Endothelial cell of umbilical vein (primary cell): Measurements from ENCODE around the gene TFAP2B. TPM values are rescaled to one million over a fixed set of nuclear protein-coding genes. Genes with fewer than 3 reads are reported as not detected.

Experiments
- BruUV-seq: library from RNA; stranded (reverse); fragments of 400-500 nt; replicated peaks from 2 replicates; lab custom pipeline; 2021; lab: Mats Ljungman, UMichigan
- CTCF ChIA-PET: fragments of 300-600, 350-600 bp; sonication (Branson Sonifier 250); formaldehyde crosslinking; loops from one replicate; lab custom pipeline; 2021; ENCODE audit warnings: antibody characterized with exemption, inconsistent platforms; lab: Charles Lee
- POLR2A ChIA-PET: fragments of 300-600, 350-600 bp; sonication (Branson Sonifier 250); formaldehyde crosslinking; loops from one replicate; lab custom pipeline; 2021; ENCODE audit warnings: antibody characterized with exemption, inconsistent platforms; lab: Charles Lee
- DNase-seq: peaks from one replicate; pipeline ENCODE4 v3.0.0-alpha.2; 2011; ENCODE audit warnings: low read depth, low spot score
- FAIRE-seq: peaks from 2 replicates; lab custom pipeline; 2011; peaks lifted over from hg19 to GRCh38; lab: Jason Lieb, UNC
- H2AFZ ChIP-seq: 2 replicates; pipeline ENCODE4 v1.6.0; 2012; ENCODE audit warnings: low read depth, low read length, control low read depth, inconsistent platforms
- H3K27ac ChIP-seq: 2 replicates; pipeline ENCODE4 v1.5.1; 2011; ENCODE audit warnings: low read depth, mild to moderate bottlenecking, control low read depth, low read length, moderate library complexity; ENCODE audit not compliant: insufficient read depth
- H3K27me3 ChIP-seq, 2 experiments: 2 replicates each; pipeline versions ENCODE4 v1.6.0 to v1.6.1; 2011; ENCODE audit warnings: low read length in 2 of 2, mixed read lengths in 1 of 2; ENCODE audit not compliant: control insufficient read depth in 2 of 2, insufficient read depth in 2 of 2
- H3K36me3 ChIP-seq, 2 experiments: 2 replicates in 1 of 2; 3 replicates in 1 of 2; pipeline ENCODE4 v1.5.1; 2011; ENCODE audit warnings: low read length in 2 of 2, mild to moderate bottlenecking in 1 of 2, moderate library complexity in 1 of 2; ENCODE audit not compliant: control insufficient read depth in 2 of 2, insufficient read depth in 2 of 2; ENCODE audit errors: extremely low read depth in 1 of 2
- H3K4me1 ChIP-seq: 3 replicates; pipeline ENCODE4 v1.5.1; 2011; ENCODE audit warnings: mild to moderate bottlenecking, low read length; ENCODE audit not compliant: control insufficient read depth, insufficient read depth; ENCODE audit errors: extremely low read depth
- H3K4me2 ChIP-seq: 2 replicates; pipeline ENCODE4 v1.6.1; 2011; ENCODE audit warnings: low read length, control low read depth, mixed read lengths; ENCODE audit not compliant: insufficient read depth
- H3K4me3 ChIP-seq, 3 experiments: fragments of 200-600 bp in 1 of 3; sonication (generic), shearing (Covaris generic) in 1 of 3; replicated peaks in 1 of 3; 2 replicates each; pipeline ENCODE4 v1.5.1; 2011 to 2016; ENCODE audit warnings: control low read depth in 3 of 3, low read length in 3 of 3, mild to moderate bottlenecking in 2 of 3, inconsistent platforms in 1 of 3, low read depth in 1 of 3, moderate library complexity in 1 of 3; ENCODE audit not compliant: insufficient read depth in 1 of 3
- H3K79me2 ChIP-seq: 2 replicates; pipeline ENCODE4 v1.6.0; 2012; ENCODE audit warnings: low read length, inconsistent platforms; ENCODE audit not compliant: control insufficient read depth, insufficient read depth
- H3K9ac ChIP-seq: replicated peaks from 2 replicates; pipeline ENCODE3; 2011; ENCODE audit warnings: low read length, control low read depth; ENCODE audit not compliant: insufficient read depth; ENCODE audit errors: extremely low read depth
- H3K9me1 ChIP-seq: replicated peaks from 3 replicates; pipeline ENCODE4 v1.6.0; 2011; ENCODE audit warnings: mild to moderate bottlenecking, low read length; ENCODE audit not compliant: control insufficient read depth, insufficient read depth; ENCODE audit errors: extremely low read depth
- H3K9me3 ChIP-seq: replicated peaks from 2 replicates; pipeline ENCODE4 v1.5.1; 2012; ENCODE audit warnings: low read length, inconsistent platforms; ENCODE audit not compliant: control insufficient read depth, insufficient read depth
- H4K20me1 ChIP-seq: replicated peaks from 2 replicates; pipeline ENCODE3; 2011; ENCODE audit warnings: mild to moderate bottlenecking, low read length; ENCODE audit not compliant: control insufficient read depth, insufficient read depth; ENCODE audit errors: extremely low read depth
- EZH2 ChIP-seq: IDR thresholded peaks from 2 replicates; pipeline ENCODE4 v1.6.1; 2012; ENCODE audit warnings: borderline replicate concordance, low read depth, mild to moderate bottlenecking, moderate library complexity, low read length, inconsistent platforms; ENCODE audit not compliant: severe bottlenecking
- FOS ChIP-seq: IDR thresholded peaks from 2 replicates; pipeline ENCODE4 v1.6.1; 2011; ENCODE audit warnings: mild to moderate bottlenecking, low read length, moderate library complexity, borderline replicate concordance; ENCODE audit not compliant: insufficient read depth
- GATA2 ChIP-seq: IDR thresholded peaks from 2 replicates; pipeline ENCODE4 v1.7.0; 2011; ENCODE audit warnings: low read depth, mild to moderate bottlenecking, moderate library complexity, mixed read lengths, low read length; ENCODE audit not compliant: insufficient read length, insufficient read depth
- JUN ChIP-seq: IDR thresholded peaks from 2 replicates; pipeline ENCODE4 v1.6.1; 2011; ENCODE audit warnings: borderline replicate concordance, low read depth; ENCODE audit not compliant: insufficient read length, insufficient read depth
- MAX ChIP-seq: IDR thresholded peaks from 2 replicates; pipeline ENCODE4 v1.6.1; 2011; ENCODE audit not compliant: insufficient read depth, insufficient read length
- MYC ChIP-seq: IDR thresholded peaks from one replicate; pipeline ENCODE4 v1.6.1; 2011; ENCODE audit warnings: mild to moderate bottlenecking, low read depth, low read length
- POLR2A ChIP-seq: IDR thresholded peaks from 2 replicates; pipeline ENCODE4 v1.6.1; 2012; ENCODE audit warnings: low read depth, mild to moderate bottlenecking, control low read depth, low read length
- POLR2AphosphoS5 ChIP-seq: IDR thresholded peaks from 2 replicates; pipeline ENCODE4 v1.6.1; 2012; ENCODE audit warnings: low read depth, mild to moderate bottlenecking, control low read depth, low read length, moderate library complexity; ENCODE audit not compliant: insufficient read depth
- dilution Hi-C: fragments of 300-500 bp; cut with MboI; formaldehyde crosslinking; loops from one replicate; pipeline ENCODE4 v1.15.0; 2019; ENCODE audit warnings: low sequenced_read_pairs; ENCODE audit not compliant: extremely low pct_ligation_motif_present
- intact Hi-C: fragments of 100-400 bp; cut with micrococcal nuclease; formaldehyde crosslinking; loops from one replicate; pipeline ENCODE4 v1.10.0; 2022
- polyA plus RNA-seq, 4 experiments: library from polyadenylated mRNA; depleted of rRNA in 3 of 4; stranded (reverse) in 3 of 4; unstranded in 1 of 4; fragments of >200 nt; gene quantifications; 2 replicates each; pipeline versions ENCODE4 v1.2.1 to v1.2.3, GENCODE V29; 2011 to 2012; ENCODE audit warnings: missing spikeins in 1 of 4
- total RNA-seq: library from RNA; stranded (reverse); gene quantifications from 2 replicates; pipeline ENCODE4 v1.2.3, GENCODE V29; 2021
- TF ChIP-seq, protein P1 (sequence below), 2 donors: IDR thresholded peaks; 1 replicate in 1 of 2; 2 replicates in 1 of 2; pipeline ENCODE4 v1.5.1; 2011; ENCODE audit warnings: low read length in 2 of 2, mild to moderate bottlenecking in 2 of 2, moderate library complexity in 2 of 2, control low read depth in 1 of 2, inconsistent platforms in 1 of 2, low read depth in 1 of 2; ENCODE audit not compliant: insufficient read depth in 1 of 2; ENCODE audit errors: extremely low read depth in 1 of 2

Gene TFAP2B
- total and polyA plus RNA-seq, 2 donors (not counting 3 experiments of a cell fraction or from before 2014, with no cell fraction given): not detected

DNA sequence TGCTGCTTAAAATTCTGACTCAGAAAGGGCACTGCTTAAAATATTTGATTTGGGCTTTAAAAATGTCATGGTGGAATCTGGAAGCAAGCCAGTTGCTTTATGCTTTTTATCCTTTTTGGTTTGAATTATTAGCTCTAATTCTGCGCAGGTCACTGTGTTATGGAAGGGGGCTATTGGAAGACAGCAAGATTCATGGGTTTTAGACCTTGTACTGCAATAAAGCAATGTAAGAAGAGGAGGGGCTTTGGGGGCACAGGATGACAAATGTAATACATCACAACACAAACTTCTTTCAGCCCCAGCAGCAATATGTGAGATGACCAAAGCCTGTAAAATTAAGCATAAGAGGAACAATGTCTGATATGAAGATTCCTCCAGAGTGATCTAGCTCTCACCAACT, 68.4 kb downstream of the TFAP2B start:
- ChIA-PET CTCF (no interaction called here), POLR2A (no interaction called here)
- DNase-seq: no peak
- no peaks in the 10 kb centered on the region for H3K27me3 ChIP-seq
- no peaks in the 10 kb centered on the region for H4K20me1 ChIP-seq
- no peak overlapping the region for H3K4me2 ChIP-seq
- dilution Hi-C loops: no loop called here
- no peaks in the 10 kb centered on the region for H3K36me3 ChIP-seq
- no peak for TF ChIP-seq JUN
- no peak for TF ChIP-seq POLR2A
- TF ChIP-seq GATA2: no peak
- TF ChIP-seq FOS: no peak
- TF ChIP-seq, protein P1, sequence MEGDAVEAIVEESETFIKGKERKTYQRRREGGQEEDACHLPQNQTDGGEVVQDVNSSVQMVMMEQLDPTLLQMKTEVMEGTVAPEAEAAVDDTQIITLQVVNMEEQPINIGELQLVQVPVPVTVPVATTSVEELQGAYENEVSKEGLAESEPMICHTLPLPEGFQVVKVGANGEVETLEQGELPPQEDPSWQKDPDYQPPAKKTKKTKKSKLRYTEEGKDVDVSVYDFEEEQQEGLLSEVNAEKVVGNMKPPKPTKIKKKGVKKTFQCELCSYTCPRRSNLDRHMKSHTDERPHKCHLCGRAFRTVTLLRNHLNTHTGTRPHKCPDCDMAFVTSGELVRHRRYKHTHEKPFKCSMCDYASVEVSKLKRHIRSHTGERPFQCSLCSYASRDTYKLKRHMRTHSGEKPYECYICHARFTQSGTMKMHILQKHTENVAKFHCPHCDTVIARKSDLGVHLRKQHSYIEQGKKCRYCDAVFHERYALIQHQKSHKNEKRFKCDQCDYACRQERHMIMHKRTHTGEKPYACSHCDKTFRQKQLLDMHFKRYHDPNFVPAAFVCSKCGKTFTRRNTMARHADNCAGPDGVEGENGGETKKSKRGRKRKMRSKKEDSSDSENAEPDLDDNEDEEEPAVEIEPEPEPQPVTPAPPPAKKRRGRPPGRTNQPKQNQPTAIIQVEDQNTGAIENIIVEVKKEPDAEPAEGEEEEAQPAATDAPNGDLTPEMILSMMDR (IDR thresholded peaks at IDR 0.05; ENCODE audit: extremely low read depth in 1 of 2, insufficient read depth in 1 of 2, low read depth in 1 of 2, low read length in 2 of 2): no peak
- no peak for TF ChIP-seq MAX
- TF ChIP-seq MYC: no peak
- TF ChIP-seq EZH2: no peak
- TF ChIP-seq POLR2AphosphoS5: no peak
- FAIRE-seq: no peak
- no TSS peak for BruUV-seq
- H3K4me3 ChIP-seq: no peak overlapping the region
- H3K9me3 ChIP-seq: no peaks in the 10 kb centered on the region
- no peak overlapping the region for H2AFZ ChIP-seq
- no peaks in the 10 kb centered on the region for H3K9me1 ChIP-seq
- H3K79me2 ChIP-seq: no peaks in the 10 kb centered on the region
- H3K27ac ChIP-seq: no peak overlapping the region
- no peak overlapping the region for H3K9ac ChIP-seq
- intact Hi-C loops: no loop called here
- no peaks in the 10 kb centered on the region for H3K4me1 ChIP-seq
